Cardiac fibroblast (primary cell): ENCODE data around the gene SLC15A3.
A peak's percentile ranks its signal among the peaks of the same experiment; 100 is the strongest.

Experiments
- DNase-seq, 2 donors: peaks; one replicate each; pipeline versions ENCODE4 v3.0.0 to v3.0.0-alpha.2; 2010; ENCODE audit warnings: low read depth in 2 of 2
- H3K4me3 ChIP-seq, 2 donors: replicated peaks in 1 of 2; 1 replicate in 1 of 2; 2 replicates in 1 of 2; pipeline ENCODE4 v1.5.1; 2011; ENCODE audit warnings: low read depth in 2 of 2, low read length in 2 of 2, mild to moderate bottlenecking in 2 of 2, moderate library complexity in 1 of 2
- TF ChIP-seq, protein P1 (sequence below): IDR thresholded peaks from one replicate; pipeline ENCODE4 v1.5.1; 2011; ENCODE audit warnings: low read depth, mild to moderate bottlenecking, low read length, inconsistent platforms

SLC15A3 gene

DNA sequence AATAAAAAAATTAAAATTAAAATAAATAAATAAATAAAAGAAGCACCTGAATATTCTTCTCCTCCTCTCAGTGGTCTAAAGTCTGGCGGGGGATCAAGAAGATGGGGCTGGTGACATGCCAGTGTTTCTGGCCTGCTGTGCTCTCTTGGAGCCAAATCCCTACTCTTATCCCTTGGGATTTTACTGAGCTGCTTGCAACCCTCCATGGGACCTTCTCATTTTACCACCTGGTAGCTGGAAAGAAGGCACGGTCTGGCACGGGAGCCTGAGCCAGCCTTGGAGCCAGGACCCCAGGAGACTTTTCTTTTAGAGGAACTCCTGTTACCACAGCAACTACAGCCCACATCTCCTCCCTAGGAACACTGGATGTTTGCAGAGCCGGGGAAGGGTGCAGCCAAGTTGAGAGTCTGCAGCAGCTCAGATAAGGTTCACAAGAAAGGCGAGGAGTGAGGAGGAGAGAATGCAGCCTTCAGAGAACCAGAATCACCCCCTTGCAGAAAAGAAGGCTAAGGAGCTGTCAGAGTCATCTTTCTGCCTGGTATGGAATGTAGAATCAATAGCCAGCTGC lies 41.0 kb upstream of the SLC15A3 start:
- TF ChIP-seq, protein P1, sequence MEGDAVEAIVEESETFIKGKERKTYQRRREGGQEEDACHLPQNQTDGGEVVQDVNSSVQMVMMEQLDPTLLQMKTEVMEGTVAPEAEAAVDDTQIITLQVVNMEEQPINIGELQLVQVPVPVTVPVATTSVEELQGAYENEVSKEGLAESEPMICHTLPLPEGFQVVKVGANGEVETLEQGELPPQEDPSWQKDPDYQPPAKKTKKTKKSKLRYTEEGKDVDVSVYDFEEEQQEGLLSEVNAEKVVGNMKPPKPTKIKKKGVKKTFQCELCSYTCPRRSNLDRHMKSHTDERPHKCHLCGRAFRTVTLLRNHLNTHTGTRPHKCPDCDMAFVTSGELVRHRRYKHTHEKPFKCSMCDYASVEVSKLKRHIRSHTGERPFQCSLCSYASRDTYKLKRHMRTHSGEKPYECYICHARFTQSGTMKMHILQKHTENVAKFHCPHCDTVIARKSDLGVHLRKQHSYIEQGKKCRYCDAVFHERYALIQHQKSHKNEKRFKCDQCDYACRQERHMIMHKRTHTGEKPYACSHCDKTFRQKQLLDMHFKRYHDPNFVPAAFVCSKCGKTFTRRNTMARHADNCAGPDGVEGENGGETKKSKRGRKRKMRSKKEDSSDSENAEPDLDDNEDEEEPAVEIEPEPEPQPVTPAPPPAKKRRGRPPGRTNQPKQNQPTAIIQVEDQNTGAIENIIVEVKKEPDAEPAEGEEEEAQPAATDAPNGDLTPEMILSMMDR = no peak
- H3K4me3 ChIP-seq = no peak overlapping the region
- peak in 1 of 2 donors; percentile 42 for DNase-seq

DNA sequence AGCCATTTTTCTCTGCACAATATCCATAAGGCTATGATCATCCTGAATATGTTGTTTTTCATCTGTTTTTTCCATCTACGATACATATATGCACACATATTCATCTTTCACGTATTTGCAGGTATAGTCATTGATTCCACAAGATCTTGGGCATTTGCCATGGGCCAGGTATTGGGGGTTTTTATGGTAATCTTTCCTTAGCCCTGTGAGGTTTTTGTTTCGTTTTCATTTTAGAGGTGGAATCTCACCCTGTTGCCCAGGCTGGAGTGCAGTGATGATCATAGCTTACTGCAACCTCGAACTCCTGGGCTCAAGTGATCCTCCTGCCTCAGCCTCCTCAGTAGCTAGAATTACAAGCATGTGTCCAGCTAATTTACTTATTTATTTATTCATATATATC lies 39.5 kb upstream of the SLC15A3 start:
- TF ChIP-seq, protein P1 = no peak

DNA sequence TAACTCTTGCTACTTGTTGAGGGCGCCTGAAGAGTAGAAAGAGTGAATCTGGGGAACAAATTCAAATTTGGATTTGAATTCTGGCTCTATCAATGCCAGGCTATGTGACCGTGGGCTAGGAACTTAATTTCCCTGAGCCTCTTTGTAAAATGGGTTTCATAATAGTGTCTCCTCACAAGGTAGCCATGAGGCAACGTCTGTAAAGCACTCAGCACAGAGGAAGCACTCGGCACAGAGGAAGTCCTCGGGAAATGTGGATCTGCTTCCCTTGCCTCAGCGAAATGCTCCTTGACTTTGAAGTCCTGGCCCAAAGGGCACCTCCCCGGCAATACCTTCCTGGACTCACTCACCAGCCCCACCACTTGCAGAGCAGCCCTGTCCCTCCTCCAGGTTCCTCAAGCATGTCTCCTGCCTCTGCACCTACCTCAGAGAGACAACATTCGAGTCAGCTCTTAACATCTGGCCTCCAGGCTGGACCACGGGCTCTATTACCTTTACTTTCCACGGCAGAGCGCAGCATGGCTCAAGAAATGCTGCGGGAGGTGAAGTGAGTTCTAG lies 37.2 kb upstream of the SLC15A3 start:
- TF ChIP-seq, protein P1 = no peak
- DNase-seq = no peak
- H3K4me3 ChIP-seq = no peak overlapping the region

More for the DNA sequence above, 39.5 kb upstream of the SLC15A3 start:
- DNase-seq = no peak
- no peak overlapping the region for H3K4me3 ChIP-seq

DNA sequence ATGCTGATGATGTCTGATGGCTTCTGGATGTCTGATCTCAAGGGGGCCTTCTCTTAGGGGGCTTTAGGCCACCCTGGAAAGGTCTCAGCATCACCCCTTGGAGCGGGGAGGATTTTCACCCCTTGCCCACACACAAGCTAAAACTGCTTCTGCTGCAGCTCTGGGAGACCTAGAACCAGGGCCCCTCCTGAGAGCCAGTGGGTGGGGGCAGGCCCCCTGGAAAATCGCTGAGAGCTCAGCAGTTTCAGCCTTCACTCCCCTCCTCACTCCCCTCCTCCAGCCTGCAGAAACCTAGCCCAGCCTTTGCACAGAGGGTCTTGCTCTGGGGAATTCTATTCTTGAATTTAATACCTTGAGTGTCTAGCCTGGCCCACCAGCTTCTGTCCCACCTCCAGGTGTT lies 36.7 kb upstream of the SLC15A3 start:
- TF ChIP-seq, protein P1 = no peak
- DNase-seq = no peak
- no peak overlapping the region for H3K4me3 ChIP-seq

DNA sequence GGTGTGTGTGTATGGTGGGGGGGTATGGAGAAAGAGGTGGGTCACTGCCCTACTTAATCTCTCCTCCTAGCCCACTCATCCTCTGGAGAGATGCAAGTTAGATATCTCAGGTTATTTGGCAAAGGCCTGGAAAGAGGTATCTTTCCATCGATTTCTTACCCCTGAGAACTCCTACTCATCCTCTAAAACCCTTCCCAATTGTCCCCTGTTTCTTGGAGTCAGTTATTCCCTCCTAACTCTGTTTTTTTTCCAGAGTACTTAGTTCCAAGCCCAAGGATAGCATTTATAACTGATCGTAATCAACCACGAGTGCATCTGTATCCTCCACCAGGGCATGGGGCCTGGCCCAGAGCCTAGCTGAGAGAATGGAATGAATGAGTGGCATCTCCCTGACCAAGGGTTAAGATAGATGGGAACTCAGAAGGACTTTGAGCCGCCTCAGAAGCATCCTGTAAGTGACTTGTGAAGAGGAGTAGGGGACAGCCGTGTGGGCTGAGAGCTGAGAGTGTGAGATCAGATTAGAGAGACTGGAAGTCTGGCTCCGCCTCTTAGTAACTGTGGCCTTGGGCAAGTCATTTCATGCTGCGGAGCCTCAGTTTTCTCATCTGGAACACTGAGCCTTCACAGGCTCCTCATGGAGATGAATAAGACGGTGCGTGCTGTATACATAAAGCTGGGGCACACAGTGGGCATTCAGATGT lies 35.8 kb upstream of the SLC15A3 start:
- TF ChIP-seq, protein P1 = no peak
- no peak overlapping the region for H3K4me3 ChIP-seq
- no peak for DNase-seq

DNA sequence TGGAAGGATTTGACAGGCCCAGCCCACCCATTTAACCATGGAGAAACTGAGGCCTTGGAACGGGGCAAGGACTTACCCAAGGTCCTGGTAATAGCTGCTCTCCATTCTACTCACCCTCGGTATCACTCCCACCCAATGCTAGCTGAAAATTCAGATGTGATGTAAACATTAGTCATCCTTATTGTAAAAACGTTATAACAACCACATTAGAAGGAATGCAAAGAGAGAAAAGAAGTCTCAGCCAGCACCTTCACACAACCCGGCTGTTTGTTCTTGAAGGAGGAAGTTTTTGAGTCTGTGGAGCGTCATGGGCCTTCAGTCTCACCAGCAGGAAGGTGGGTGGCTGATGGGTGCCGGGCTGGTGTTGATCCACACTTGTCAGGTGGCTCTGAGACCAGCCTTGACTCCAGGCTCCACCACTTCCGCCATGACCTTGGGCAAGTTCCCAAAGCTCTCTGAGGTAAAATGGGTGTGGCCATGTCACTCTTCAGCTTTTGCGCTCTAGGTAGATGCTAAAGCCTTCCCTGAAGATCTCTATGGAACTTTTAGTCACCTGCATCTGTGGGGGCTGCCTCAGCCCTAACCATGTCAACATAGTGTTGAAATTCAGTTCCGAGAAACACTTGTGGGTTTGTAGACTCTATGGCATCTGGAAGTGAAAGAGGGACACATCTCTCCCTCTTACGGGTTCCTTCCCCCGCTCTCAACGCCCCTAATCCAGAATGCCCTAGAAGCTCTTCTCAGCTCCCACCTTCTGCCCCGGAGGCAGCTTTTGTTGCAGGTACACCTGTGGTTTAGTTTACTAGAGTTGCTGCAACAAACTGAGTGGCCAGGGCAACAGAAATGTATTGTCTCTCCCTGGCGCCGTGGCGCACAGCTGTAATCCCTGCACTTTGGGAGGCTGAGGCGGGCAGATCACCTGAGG lies 34.3 kb upstream of the SLC15A3 start:
- DNase-seq = peak in 1 of 2 donors; percentile 64
- TF ChIP-seq, protein P1 = no peak
- H3K4me3 ChIP-seq = no peak overlapping the region
